GM19468 (cell line): ENCODE measurements around the gene ADAMTS7.
"Not testable (repeated sequence)": the region's sequence is repeated elsewhere in the genome, so short reads cannot be mapped to it uniquely, and the experiment has no call there.

ENCODE experiments used
- ATAC-seq: cut with Tn5 transposase; IDR thresholded peaks from one replicate; pipeline ENCODE4 v1.9.1; 2021; ENCODE audit warnings: mild to moderate bottlenecking, moderate library complexity, moderate number of reproducible peaks; ENCODE audit not compliant: unreplicated experiment; ENCODE audit errors: extremely low read depth

The ADAMTS7 gene

GRCh38 chr15:78737187-78737820 is 74.0 kb downstream of the ADAMTS7 start:
- no peak for ATAC-seq

GRCh38 chr15:78736286-78736685 is 75.0 kb downstream of the ADAMTS7 start:
- ATAC-seq, result not testable (repeated sequence)

GRCh38 chr15:78734451-78735064 is 76.7 kb downstream of the ADAMTS7 start:
- ATAC-seq, result no peak

GRCh38 chr15:78732634-78733033 is 78.6 kb downstream of the ADAMTS7 start:
- no peak for ATAC-seq

GRCh38 chr15:78730955-78731354 is 80.3 kb downstream of the ADAMTS7 start:
- ATAC-seq, result no peak

GRCh38 chr15:78728427-78728826 is 82.8 kb downstream of the ADAMTS7 start:
- ATAC-seq, result not testable (repeated sequence)

- no peak for ATAC-seq
Measured at GRCh38 chr15:78727561-78727960, 83.7 kb downstream of the ADAMTS7 start.

- ATAC-seq, result no peak
Measured at GRCh38 chr15:78726870-78727551, 84.3 kb downstream of the ADAMTS7 start.

- ATAC-seq, result not testable (repeated sequence)
Measured at GRCh38 chr15:78719819-78720450, 91.3 kb downstream of the ADAMTS7 start.

- no peak for ATAC-seq
Measured at GRCh38 chr15:78718837-78719236, 92.4 kb downstream of the ADAMTS7 start.

GRCh38 chr15:78717956-78718656 is 93.2 kb downstream of the ADAMTS7 start:
- no peak for ATAC-seq

GRCh38 chr15:78716651-78717050 is 94.6 kb downstream of the ADAMTS7 start:
- no peak for ATAC-seq

- ATAC-seq, result no peak
Measured at GRCh38 chr15:78715930-78716329, 95.3 kb downstream of the ADAMTS7 start.

- ATAC-seq, result no peak
Measured at GRCh38 chr15:78715434-78715833, 95.8 kb downstream of the ADAMTS7 start.

GRCh38 chr15:78714890-78715289 is 96.4 kb downstream of the ADAMTS7 start:
- ATAC-seq, result no peak

GRCh38 chr15:78712797-78713515 is 98.3 kb downstream of the ADAMTS7 start:
- ATAC-seq, result no peak

GRCh38 chr15:78711638-78712037 is 99.6 kb downstream of the ADAMTS7 start:
- ATAC-seq, result no peak

GRCh38 chr15:78709263-78709882 is 101.9 kb downstream of the ADAMTS7 start:
- no peak for ATAC-seq
